ENCODE measurements around the gene WDR35. TPM values are rescaled to one million over a fixed set of nuclear protein-coding genes. Genes with fewer than 3 reads are reported as not detected.
"Not testable (repeated sequence)": the region's sequence is repeated elsewhere in the genome, so short reads cannot be mapped to it uniquely, and the experiment has no call there.

The WDR35 gene
- polyA plus RNA-seq, 10 donors, result 5.8 to 11.5 (median 8.3) TPM

GRCh38 chr2:19942199-19942598 lies 47.7 kb downstream of the WDR35 start:
- no peak for DNase-seq

DNA sequence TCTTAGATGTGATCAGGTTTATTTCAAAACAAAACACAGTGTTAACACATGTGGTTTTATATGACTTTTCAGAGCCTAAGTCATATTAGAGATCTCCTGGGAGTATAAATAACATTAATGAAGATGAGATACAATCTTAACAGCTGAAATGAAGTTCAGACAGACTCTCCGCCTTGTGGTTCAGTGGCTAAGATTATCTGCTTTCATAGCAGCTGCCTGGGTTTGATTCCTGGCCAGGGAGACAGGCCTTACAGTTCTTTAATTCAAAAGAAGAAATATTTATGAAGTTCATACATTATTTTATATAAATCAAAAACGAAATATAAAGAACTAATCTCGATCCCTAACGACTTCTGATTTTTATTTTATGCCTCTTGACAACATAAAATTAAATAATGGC lies 52.9 kb downstream of the WDR35 start:
- DNase-seq, result no peak

DNA sequence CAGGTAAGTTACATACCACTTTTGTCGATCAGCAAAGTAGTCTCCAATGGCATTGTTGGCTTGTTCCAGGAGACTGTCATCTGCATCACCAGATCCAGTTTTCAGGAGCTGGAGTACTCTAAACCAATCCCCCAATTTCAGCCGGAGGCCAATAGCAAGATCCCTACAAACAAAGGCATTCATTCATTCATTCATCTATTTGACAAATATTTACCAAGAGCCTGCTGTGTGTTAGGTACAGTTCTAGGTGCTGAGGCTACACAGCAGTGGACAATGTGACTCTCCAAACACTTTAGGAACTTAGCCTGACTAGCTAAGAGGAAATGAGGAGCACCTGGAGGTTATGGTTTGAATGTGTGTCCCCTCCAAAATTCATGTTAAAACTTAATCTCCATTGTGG lies 53.7 kb downstream of the WDR35 start:
- DNase-seq, result no peak

DNA sequence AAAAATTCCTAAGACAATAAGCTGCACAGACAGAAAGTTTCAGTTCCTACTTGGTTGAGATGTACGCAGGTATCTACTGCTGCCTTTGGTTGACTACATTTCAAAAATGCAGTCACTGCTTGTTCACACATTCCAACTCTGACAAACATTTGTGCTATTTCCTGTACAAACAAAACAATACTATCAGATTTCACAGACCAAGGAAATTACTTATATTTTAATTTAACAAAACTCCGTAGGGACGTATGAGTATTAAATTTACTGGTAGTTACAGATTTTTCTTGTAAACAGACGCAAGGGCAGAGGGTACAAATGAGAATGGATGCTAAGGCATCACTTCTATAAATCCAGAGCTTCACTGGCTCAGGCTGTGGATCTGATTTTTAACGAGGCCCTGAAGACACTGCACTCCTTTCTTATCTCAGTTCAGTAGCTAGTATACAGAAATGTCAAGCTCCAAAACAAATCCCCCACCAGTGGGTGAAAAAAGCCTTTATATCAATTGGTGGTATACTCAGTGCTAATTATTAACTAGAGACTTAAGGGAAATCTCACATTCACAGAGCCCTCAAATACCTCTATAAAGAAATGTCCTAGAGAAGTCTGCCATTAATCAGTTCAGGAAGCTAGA lies 56.4 kb downstream of the WDR35 start:
- DNase-seq, result peak in 1 of 3 donors; percentile 29

GRCh38 chr2:19932928-19933327 lies 57.0 kb downstream of the WDR35 start:
- no peak for DNase-seq

GRCh38 chr2:19929226-19929625 lies 60.7 kb downstream of the WDR35 start:
- no peak for DNase-seq

DNA sequence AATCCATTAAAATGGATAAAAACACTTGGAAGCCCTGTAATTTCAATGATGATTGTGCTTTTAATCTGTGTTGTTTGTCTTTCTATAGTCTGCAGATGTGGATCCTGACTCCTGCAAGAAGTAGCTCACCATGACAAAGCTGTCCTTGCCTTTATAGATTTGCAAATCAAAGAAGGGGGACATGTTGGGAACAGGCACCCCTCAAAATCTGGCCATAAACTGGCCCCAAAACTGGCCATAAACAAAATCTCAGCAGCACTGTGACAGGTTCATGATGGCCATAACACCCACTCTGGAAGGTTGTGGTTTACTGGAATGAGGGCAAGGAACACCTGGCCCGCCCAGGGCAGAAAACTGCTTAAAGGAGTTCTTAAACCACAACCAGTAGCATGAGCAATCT lies 62.1 kb downstream of the WDR35 start:
- DNase-seq, result not testable (repeated sequence)

GRCh38 chr2:19924526-19924925 lies 65.4 kb downstream of the WDR35 start:
- DNase-seq, result not testable (repeated sequence)

DNA sequence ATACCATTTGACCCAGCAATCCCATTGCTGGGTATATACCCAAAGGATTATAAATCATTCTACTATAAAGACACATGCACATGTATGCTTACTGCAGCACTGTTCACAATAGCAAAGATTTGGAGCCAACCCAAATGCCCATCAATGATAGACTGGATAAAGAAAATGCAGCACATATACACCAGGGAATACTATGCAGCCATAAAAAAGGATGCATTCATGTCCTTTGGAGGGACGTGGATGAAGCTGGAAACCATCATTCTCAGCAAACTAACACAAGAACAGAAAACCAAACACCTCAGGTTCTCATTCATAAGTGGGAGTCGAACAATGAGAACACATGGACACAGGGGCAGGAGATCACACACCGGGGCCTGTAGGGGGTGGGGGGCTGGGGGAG lies 67.7 kb downstream of the WDR35 start:
- DNase-seq, result not testable (repeated sequence)

DNA sequence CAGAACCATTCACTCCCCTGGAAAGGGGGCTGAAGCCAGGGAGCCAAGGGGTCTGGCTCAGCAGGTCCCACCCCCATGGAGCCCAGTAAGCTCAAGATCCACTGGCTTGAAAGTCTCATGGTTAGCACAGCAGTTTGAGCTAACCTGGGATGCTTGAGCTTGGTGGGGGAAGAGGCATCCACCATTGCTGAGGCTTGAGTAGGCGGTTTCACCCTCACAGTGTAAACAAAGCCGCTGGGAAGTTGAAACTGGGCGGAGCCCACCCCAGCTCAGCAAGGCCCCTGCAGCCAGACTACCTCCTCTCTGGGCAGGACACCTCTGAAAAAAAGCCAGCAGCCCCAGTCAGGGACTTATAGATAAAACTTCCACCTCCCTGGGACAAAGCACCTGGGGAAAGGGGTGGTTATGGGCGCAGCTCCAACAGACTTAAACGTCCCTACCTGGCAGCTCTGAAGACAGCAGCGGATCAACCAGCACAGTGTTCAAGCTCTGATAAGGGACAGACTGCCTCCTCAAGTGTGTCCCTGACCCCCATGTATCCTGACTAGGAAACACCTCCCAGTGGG lies 73.4 kb downstream of the WDR35 start:
- DNase-seq, result no peak

DNA sequence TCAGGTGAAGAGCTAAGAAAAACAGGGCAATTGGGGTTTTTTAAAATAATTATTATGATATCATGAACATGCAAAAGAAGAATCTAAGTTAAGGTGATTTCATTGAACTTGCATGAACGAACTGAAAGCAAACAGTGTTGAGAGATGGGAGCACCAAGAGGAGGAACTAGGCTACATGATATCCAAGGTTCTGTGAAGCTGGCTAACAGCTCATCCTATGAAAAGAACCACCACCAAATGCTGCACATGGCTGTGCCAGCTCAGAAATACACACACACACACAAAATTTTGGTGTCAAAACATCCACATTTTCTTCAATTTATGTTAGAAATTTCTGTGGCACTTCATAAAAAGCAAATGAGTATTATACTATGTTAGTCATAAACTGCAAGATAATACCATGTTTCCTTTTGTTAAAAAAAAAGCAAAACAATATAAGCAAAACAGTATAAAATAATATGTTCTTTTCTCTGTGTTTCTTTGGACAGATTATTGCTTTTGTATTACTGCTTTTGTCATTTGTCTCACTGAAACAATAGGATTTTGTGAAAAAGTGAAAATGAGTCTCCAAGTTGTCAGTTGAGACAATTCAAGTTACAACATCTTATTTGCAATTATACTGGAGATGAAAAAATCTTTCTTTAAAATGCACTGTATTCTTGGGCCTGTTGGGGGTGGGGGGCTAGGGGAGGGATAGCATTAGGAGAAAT lies 75.5 kb downstream of the WDR35 start:
- DNase-seq, result no peak

DNA sequence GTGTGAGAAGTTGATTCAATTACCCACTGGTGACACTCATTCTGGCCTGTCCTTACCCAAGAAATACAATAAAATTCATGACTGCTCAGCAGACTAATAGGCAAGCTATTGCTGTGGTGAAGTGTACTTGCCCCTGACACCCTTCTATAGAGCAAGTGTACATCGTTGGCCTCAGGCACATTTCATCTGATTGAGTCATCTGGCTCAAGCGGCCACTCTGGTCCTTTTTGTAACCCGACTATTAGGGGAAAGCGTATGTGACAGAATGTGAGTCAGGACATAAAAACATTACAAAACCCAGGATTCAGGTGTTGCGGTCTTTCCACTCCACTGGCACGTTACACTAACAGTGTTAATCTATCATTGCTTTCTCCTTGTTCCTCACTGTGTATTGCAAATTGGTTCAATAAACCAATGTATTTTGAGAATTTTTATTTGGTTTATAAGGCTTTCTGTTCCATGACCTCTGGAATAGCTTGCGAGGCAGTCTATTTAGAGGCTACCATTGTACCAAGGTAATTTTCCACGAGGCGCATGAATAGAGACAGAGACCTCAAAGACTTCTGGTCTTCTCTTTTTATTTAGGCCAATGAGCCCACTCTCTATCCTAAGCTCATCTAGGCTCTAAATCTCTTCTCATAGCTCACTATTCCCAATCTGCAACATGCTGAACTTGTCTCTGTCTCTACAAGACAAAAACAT lies 77.9 kb downstream of the WDR35 start:
- DNase-seq, result peak in 1 of 3 donors; percentile 16

GRCh38 chr2:19902216-19902740 lies 87.6 kb downstream of the WDR35 start:
- no peak for DNase-seq

DNA sequence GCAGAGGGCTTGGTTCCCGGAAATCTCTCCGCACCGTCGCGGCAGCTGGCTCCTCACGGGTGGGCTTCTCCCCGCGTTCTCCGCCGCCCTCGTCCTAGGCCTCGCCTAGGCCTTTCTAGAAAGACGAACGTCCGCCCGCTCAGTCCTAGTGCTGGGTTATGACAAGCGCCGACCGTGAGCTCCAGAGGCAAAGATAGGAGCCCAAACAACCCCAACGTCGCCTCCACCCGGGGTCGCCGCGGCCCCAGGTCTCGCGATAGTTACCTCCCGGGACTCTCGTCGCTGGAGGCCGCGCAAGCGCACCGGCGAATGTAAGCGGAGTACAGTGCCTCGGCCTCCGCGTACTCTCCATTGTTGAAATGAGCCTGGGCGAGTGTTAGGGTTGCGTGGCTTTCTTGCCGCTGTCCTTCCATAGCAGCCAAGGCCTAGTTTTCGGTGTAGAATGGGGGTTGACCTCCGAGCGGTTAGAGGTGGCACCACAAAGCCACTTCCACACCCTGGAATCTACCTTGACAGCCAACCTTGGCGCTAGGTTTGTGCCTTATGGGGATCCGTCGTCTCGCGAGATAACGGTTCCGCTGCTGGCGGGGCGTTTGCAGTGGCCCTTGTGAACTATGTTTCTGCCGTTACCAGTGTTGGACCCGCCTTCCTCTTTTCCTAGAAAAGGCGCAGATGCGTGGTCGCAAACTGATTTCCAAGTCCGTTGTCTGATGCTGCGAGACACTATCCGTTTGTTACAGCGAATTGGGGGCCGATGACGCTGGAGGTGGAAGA lies 88.3 kb downstream of the WDR35 start, which contains the start of gene TTC32:
Gene TTC32 (minus strand): TSS at position 542 of the 774 bp plus-strand sequence. CDS start 129 bp downstream, at position 413.
- peak; percentile 95 to 99 (median 97) for DNase-seq

DNA sequence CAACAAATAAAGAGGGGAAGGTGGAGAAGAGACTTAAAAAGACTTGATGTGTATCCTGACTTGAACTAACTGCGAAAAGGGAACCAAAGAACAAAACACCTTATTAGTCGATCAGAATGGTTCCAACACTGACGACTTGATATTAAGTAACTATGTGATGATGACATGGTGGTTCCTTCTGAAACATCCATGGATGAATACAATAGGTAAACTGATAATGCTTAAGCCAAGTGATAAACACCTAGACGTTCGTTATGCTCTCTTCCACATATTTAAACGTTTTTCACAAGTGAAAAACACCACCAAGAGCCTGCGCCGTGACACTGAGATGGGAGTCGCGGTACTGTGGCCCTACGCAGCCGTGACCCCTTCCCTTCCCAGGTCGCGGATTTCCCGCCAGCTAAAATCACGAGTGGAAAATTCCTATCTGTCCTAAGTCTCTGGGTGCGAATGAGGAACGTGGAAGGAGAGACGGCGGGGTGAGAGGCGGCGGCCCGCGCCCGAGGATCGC lies 88.9 kb downstream of the WDR35 start:
- DNase-seq, result peak in 1 of 3 donors; percentile 17

- DNase-seq, result peak in 2 of 3 donors; percentile 12 to 14
Observed at GRCh38 chr2:19899985-19900930, 89.6 kb downstream of the WDR35 start.

GRCh38 chr2:19898592-19899329 lies 91.1 kb downstream of the WDR35 start:
- no peak for DNase-seq

GRCh38 chr2:19897623-19898245 lies 92.2 kb downstream of the WDR35 start:
- DNase-seq, result no peak

GRCh38 chr2:19895535-19895934 lies 94.4 kb downstream of the WDR35 start:
- no peak for DNase-seq

All from muscle of back (tissue), 11 donors.